Karpas-422 (cell line): Measurements from ENCODE around the gene MEF2A. TPM values are rescaled to one million over a fixed set of nuclear protein-coding genes. Genes with fewer than 3 reads are reported as not detected.

Experiments used
- DNase-seq: peaks from one replicate; pipeline ENCODE4 v3.0.0-alpha.2; 2015
- H2AFZ ChIP-seq: fragments of 200-600 bp; sonication (generic); 2 replicates; pipeline ENCODE4 v1.6.1; 2014; ENCODE audit warnings: antibody characterized with exemption, low read length, mixed read lengths
- H3K27ac ChIP-seq: fragments of 200-600 bp; sonication (generic); 2 replicates; pipeline ENCODE4 v1.5.1; 2014; ENCODE audit warnings: mild to moderate bottlenecking, low read length, moderate library complexity
- H3K27me3 ChIP-seq: fragments of 200-600 bp; sonication (generic); 2 replicates; pipeline ENCODE4 v1.6.1; 2014; ENCODE audit warnings: low read length, mixed read lengths
- H3K36me3 ChIP-seq: fragments of 200-600 bp; sonication (generic); 2 replicates; pipeline ENCODE4 v1.6.1; 2014; ENCODE audit warnings: low read length, mixed read lengths; ENCODE audit not compliant: insufficient read depth
- H3K4me1 ChIP-seq: fragments of 200-600 bp; sonication (generic); 2 replicates; pipeline ENCODE4 v1.6.1; 2014; ENCODE audit warnings: mild to moderate bottlenecking, low read length, mixed read lengths
- H3K4me2 ChIP-seq: fragments of 200-600 bp; sonication (generic); 2 replicates; pipeline ENCODE4 v1.6.1; 2014; ENCODE audit warnings: low read length, low read depth, mild to moderate bottlenecking; ENCODE audit not compliant: poor library complexity, severe bottlenecking
- H3K4me3 ChIP-seq: fragments of 200-600 bp; sonication (generic); 2 replicates; pipeline ENCODE4 v1.5.1; 2014; ENCODE audit warnings: mild to moderate bottlenecking, antibody characterized with exemption, low read length, mixed read lengths
- H3K79me2 ChIP-seq: fragments of 200-600 bp; sonication (generic); 2 replicates; pipeline ENCODE4 v1.6.1; 2014; ENCODE audit warnings: mild to moderate bottlenecking, low read length, mixed read lengths
- H3K9ac ChIP-seq: fragments of 200-600 bp; sonication (generic); 2 replicates; pipeline ENCODE4 v1.6.0; 2014; ENCODE audit warnings: low read length
- H3K9me2 ChIP-seq: fragments of 200-600 bp; sonication (generic), shearing (Covaris generic); replicated peaks from 2 replicates; pipeline ENCODE4 v1.6.0; 2014; ENCODE audit warnings: mild to moderate bottlenecking, low read length, moderate library complexity; ENCODE audit not compliant: insufficient read depth
- H3K9me3 ChIP-seq: fragments of 300-700, 200-600 bp; sonication (generic); 2 replicates; pipeline ENCODE4 v1.6.1; 2014; ENCODE audit warnings: low read length, mixed read lengths
- H4K20me1 ChIP-seq: fragments of 200-600 bp; sonication (generic); 2 replicates; pipeline ENCODE4 v1.6.1; 2014; ENCODE audit warnings: mild to moderate bottlenecking, antibody characterized with exemption, low read length, low read depth; ENCODE audit not compliant: insufficient read depth
- total RNA-seq: library from RNA; depleted of rRNA; stranded (reverse); fragments of >200 nt; shearing (Covaris generic); gene quantifications from 2 replicates; pipeline ENCODE4 v1.2.3, GENCODE V29; 2014; ENCODE audit warnings: low replicate concordance

MEF2A gene
- total RNA-seq, 1 experiment from 2014 or later, result 144 TPM

DNA sequence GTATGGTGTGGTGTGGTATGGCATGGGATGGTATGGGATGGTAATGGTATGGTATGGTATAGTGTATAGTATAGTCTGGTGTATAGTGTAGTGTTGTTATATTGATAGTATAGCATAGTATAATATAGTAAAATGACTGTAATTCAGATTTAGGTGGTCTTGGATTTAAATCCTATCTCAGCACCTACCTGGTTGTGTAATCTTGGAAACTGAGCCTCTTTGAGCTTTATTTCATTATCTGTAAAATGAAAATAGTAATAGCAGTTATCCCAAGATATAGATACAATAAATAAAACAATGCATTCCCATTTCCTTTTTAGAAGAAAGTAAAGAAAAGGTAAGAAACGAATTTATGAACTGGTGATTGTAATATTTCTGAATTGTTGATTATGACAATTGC is 27.5 kb upstream of the MEF2A start:
- no peak overlapping the region for H3K9ac ChIP-seq
- H3K4me1 ChIP-seq, result peaks cover 7% of the 10 kb centered on the region
- no peaks in the 10 kb centered on the region for H3K27me3 ChIP-seq
- no peaks in the 10 kb centered on the region for H3K9me3 ChIP-seq
- no peaks in the 10 kb centered on the region for H4K20me1 ChIP-seq
- no peaks in the 10 kb centered on the region for H3K9me2 ChIP-seq
- DNase-seq, result no peak
- no peaks in the 10 kb centered on the region for H3K36me3 ChIP-seq
- H3K79me2 ChIP-seq, result no peaks in the 10 kb centered on the region
- H3K4me3 ChIP-seq, result no peak overlapping the region
- H3K27ac ChIP-seq, result no peak overlapping the region
- no peak overlapping the region for H2AFZ ChIP-seq
- no peak overlapping the region for H3K4me2 ChIP-seq

DNA sequence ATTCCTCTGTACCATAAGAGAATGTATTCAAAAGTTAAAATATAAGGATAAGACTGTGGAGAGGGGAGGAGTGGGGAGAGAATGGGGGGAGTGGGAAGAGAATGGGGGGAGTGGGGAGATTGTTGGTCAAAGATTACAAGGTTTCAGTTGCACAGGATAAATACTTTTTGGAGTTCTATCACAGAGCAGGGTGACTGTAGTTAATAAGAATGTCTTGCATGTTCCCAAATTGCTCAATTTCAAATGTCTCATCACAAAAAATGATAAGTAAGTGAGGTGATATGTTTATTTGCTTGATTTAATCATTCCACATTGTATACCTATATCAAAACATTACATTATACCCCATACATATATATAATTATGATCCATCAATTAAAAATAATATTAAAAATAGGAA is 23.0 kb upstream of the MEF2A start:
- H3K27ac ChIP-seq, result no peak overlapping the region
- H3K36me3 ChIP-seq, result no peaks in the 10 kb centered on the region
- H3K79me2 ChIP-seq, result no peaks in the 10 kb centered on the region
- no peak overlapping the region for H3K4me3 ChIP-seq
- no peaks in the 10 kb centered on the region for H3K4me1 ChIP-seq
- no peak overlapping the region for H3K9ac ChIP-seq
- H3K9me2 ChIP-seq, result no peaks in the 10 kb centered on the region
- no peaks in the 10 kb centered on the region for H3K27me3 ChIP-seq
- no peak overlapping the region for H3K4me2 ChIP-seq
- H2AFZ ChIP-seq, result no peak overlapping the region
- no peak for DNase-seq
- H4K20me1 ChIP-seq, result no peaks in the 10 kb centered on the region
- H3K9me3 ChIP-seq, result no peaks in the 10 kb centered on the region

DNA sequence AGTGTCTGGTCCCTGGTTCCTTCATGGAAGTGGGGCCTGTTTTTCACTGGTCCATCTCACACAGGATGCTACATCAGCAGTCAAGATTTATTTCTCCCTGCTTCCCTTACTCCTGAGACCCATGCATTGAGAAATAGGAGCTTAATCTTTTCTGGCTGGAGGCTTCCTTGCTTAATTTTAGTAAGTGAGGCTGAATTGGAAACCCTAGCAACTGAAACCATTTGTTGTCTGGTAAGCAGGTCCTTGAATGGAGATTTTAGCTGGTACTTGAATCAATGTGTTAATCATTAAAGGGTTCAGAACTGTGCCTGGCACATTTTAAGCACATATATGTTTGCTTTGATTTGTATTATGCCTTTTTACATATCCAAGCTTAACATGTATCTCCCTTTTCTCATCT is 20.2 kb upstream of the MEF2A start:
- no peaks in the 10 kb centered on the region for H3K36me3 ChIP-seq
- H3K4me1 ChIP-seq, result no peaks in the 10 kb centered on the region
- no peak overlapping the region for H3K9ac ChIP-seq
- H3K9me3 ChIP-seq, result no peaks in the 10 kb centered on the region
- H3K9me2 ChIP-seq, result no peaks in the 10 kb centered on the region
- no peaks in the 10 kb centered on the region for H3K79me2 ChIP-seq
- no peaks in the 10 kb centered on the region for H3K27me3 ChIP-seq
- DNase-seq, result no peak
- H3K4me2 ChIP-seq, result no peak overlapping the region
- no peaks in the 10 kb centered on the region for H4K20me1 ChIP-seq
- no peak overlapping the region for H2AFZ ChIP-seq
- H3K27ac ChIP-seq, result no peak overlapping the region
- H3K4me3 ChIP-seq, result no peak overlapping the region

DNA sequence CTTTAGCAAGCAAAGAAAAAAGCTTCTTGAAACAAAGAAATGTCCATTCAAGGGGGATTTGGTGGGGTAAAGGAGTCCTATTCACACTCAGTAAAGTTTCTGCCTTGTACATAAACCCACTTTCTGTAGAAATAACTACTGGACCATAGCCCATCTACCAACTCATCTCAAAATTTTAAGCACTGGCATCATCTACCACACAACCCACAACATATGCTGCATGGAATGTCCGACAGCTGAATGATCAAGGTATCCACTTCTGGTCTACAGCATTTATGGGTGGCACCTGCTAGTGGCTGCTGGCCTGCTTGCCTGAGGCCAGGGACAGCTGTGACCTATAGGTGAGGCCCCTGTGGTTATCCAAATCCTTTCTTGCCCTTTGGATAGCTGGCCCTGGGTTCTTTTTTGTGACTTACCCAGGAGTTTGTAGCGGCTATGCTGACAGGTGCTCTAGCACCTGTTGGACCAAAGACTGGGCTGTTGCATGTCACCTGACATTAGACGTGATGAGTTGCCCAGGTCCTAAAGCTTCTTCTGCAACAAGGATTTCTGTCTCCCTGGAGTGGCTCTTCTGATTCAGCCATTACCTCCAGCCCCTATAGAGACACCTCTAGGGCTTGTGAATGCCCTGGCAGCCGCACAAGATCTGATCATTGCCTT is 19.2 kb upstream of the MEF2A start:
- H3K9ac ChIP-seq, result no peak overlapping the region
- no peaks in the 10 kb centered on the region for H3K79me2 ChIP-seq
- H3K9me2 ChIP-seq, result no peaks in the 10 kb centered on the region
- no peak overlapping the region for H3K4me3 ChIP-seq
- DNase-seq, result no peak
- no peaks in the 10 kb centered on the region for H3K36me3 ChIP-seq
- no peak overlapping the region for H3K27ac ChIP-seq
- no peaks in the 10 kb centered on the region for H4K20me1 ChIP-seq
- no peaks in the 10 kb centered on the region for H3K9me3 ChIP-seq
- no peaks in the 10 kb centered on the region for H3K4me1 ChIP-seq
- H3K27me3 ChIP-seq, result no peaks in the 10 kb centered on the region
- no peak overlapping the region for H2AFZ ChIP-seq
- H3K4me2 ChIP-seq, result no peak overlapping the region

DNA sequence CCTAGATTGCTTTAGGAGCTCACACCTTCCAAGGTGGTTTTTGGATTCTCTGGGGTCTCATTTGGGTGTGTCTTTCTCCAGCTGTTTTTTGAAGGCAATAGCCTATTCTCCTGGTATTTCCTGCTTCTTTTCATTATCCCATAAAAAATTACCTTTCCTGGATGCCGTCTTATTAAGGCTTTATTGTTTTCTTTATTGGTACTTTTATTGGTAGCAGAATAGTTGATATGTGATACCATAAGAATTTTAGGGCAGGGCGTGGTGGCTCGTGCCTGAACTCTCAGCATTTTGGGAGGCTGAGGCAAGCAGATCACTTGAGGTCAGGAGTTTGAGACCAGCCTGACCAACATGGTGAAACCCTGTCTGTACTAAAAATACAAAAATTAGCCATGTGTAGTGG is 18.3 kb upstream of the MEF2A start:
- H3K9me2 ChIP-seq, result no peaks in the 10 kb centered on the region

DNA sequence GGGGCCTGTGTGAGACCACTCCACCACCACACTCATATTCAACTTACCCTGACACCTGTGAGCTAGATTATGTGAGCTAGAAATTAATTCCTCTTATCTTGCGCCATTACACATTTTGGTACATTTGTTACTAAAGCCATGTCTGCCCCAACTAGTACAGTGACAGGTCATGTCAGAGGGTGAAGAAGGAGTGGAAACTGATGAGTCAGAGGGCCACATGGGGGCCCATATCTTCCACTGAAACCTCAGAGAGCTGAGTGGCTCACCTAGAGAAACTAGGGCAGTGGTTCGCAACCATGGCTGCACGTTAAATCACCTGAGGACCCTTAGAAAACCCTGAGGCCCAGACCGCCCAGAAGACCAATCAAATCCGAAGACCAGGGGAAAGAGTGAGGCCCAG is 15.7 kb upstream of the MEF2A start:
- Histone ChIP-seq H3K4me1 (peaks cover 7% of the 10 kb centered on the region), H3K9ac (no peak overlapping the region), H3K9me2 (no peaks in the 10 kb centered on the region), H3K9me3 (no peaks in the 10 kb centered on the region), H3K4me2 (no peak overlapping the region), H3K27ac (no peak overlapping the region), H3K79me2 (no peaks in the 10 kb centered on the region), H3K36me3 (no peaks in the 10 kb centered on the region), H3K4me3 (no peak overlapping the region), H4K20me1 (no peaks in the 10 kb centered on the region), H3K27me3 (no peaks in the 10 kb centered on the region), H2AFZ (no peak overlapping the region)
- DNase-seq, result no peak

More for the DNA sequence above, 18.3 kb upstream of the MEF2A start:
- Histone ChIP-seq H3K4me3 (no peak overlapping the region), H3K27ac (no peak overlapping the region), H3K9ac (no peak overlapping the region), H3K36me3 (no peaks in the 10 kb centered on the region), H3K9me3 (no peaks in the 10 kb centered on the region), H2AFZ (no peak overlapping the region), H3K4me2 (no peak overlapping the region), H3K79me2 (no peaks in the 10 kb centered on the region), H4K20me1 (no peaks in the 10 kb centered on the region), H3K4me1 (no peaks in the 10 kb centered on the region), H3K27me3 (no peaks in the 10 kb centered on the region)
- no peak for DNase-seq

DNA sequence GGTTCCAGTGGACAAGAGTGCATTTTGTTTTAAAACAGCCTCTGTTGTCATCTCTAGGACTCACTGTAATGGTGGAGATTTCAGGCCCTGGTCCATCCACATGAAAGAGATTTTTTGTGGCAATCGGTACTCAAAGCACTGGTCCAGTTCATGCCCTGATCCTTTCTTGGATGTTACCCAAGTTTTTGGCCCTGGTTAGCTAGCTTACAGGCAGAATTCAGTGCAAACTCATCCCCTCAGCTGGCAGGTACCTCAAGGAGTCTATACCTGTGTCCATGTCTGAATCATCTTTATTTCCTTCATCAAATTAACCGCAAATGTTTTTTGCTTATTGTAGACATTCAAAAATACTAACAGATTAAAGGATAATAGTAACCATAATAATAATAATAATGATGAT is 13.7 kb upstream of the MEF2A start:
- Histone ChIP-seq H3K27me3 (no peaks in the 10 kb centered on the region), H3K27ac (no peak overlapping the region), H2AFZ (no peak overlapping the region), H3K36me3 (no peaks in the 10 kb centered on the region), H3K9ac (no peak overlapping the region), H3K9me3 (no peaks in the 10 kb centered on the region), H3K4me3 (no peak overlapping the region), H3K4me2 (no peak overlapping the region), H3K9me2 (no peaks in the 10 kb centered on the region), H3K79me2 (no peaks in the 10 kb centered on the region), H3K4me1 (peaks cover 12% of the 10 kb centered on the region), H4K20me1 (no peaks in the 10 kb centered on the region)
- no peak for DNase-seq

DNA sequence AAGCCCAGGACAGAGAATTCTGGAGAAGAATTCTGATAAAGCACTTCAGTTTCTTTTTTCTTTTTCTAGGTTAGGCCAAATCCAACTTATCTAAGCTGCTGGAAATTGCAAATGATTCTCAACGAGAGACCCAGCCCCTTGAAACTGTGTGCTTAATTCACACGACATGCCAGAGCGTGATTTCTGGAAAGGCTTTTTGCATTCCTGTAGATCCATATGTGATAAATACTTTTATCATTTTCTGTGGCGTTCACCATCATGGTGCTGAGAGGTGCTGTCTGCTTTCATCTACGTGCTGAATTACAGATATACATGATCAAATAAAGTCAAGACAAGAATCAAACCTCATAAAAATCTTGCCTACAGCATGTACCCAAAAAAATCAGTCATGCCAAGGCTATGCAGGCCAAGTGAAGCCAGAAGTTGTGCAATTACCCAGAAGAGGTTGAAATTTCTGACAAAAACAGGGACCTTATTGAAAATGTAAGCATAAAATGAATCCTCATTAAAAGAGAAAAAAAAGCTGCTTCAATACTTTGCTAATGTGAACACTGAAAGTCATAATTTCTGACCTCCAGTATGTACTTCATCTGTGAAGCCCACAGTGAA is 10.8 kb upstream of the MEF2A start:
- Histone ChIP-seq H3K9me2 (no peaks in the 10 kb centered on the region), H3K4me3 (no peak overlapping the region), H3K9me3 (no peaks in the 10 kb centered on the region), H2AFZ (no peak overlapping the region), H3K36me3 (no peaks in the 10 kb centered on the region), H3K4me2 (no peak overlapping the region), H3K79me2 (no peaks in the 10 kb centered on the region), H4K20me1 (no peaks in the 10 kb centered on the region), H3K27ac (no peak overlapping the region), H3K4me1 (peaks cover 12% of the 10 kb centered on the region), H3K9ac (no peak overlapping the region), H3K27me3 (no peaks in the 10 kb centered on the region)
- DNase-seq, result no peak
